AG04450 (cell line): Measurements from ENCODE around the gene MEGF10. TPM values are rescaled to one million over a fixed set of nuclear protein-coding genes. Genes with fewer than 3 reads are reported as not detected.

Experiments
- CTCF ChIA-PET: fragments of 300-600, 350-600 bp; formaldehyde crosslinking; extraction: SDS; loops from one replicate; lab custom pipeline; 2022; ENCODE audit warnings: antibody characterized with exemption, inconsistent platforms; lab: Charles Lee
- POLR2A ChIA-PET: fragments of 350-600 bp; formaldehyde crosslinking; extraction: SDS; loops from one replicate; lab custom pipeline; 2021; ENCODE audit warnings: antibody characterized with exemption, inconsistent platforms; lab: Yijun Ruan, JAX
- DNase-seq: peaks from one replicate; pipeline ENCODE4 v3.0.0-alpha.2; 2011; ENCODE audit warnings: low read depth, low spot score
- H3K27ac ChIP-seq: one replicate; pipeline ENCODE4 v1.5.1; 2012; ENCODE audit warnings: low read depth, low read length, control low read depth
- H3K27me3 ChIP-seq: one replicate; pipeline ENCODE4 v1.6.0; 2012; ENCODE audit warnings: low read length; ENCODE audit not compliant: control insufficient read depth, insufficient read depth
- H3K4me3 ChIP-seq: 2 replicates; pipeline ENCODE4 v1.5.1; 2011; ENCODE audit warnings: mild to moderate bottlenecking, low read depth, low read length, control low read depth
- H3K9me3 ChIP-seq: 2 replicates; pipeline ENCODE4 v1.5.1; 2012; ENCODE audit warnings: low read length; ENCODE audit not compliant: control insufficient read depth, insufficient read depth
- polyA plus RNA-seq: library from polyadenylated mRNA; depleted of rRNA; stranded (reverse); fragments of >200 nt; gene quantifications from 2 replicates; pipeline ENCODE4 v1.2.3, GENCODE V29; 2011
- TF ChIP-seq, protein P1 (sequence below): IDR thresholded peaks from 2 replicates; pipeline ENCODE4 v1.5.1; 2011; ENCODE audit warnings: low read depth, low read length, control low read depth, inconsistent platforms

MEGF10 gene
- polyA plus RNA-seq, 1 experiment, result not detected

DNA sequence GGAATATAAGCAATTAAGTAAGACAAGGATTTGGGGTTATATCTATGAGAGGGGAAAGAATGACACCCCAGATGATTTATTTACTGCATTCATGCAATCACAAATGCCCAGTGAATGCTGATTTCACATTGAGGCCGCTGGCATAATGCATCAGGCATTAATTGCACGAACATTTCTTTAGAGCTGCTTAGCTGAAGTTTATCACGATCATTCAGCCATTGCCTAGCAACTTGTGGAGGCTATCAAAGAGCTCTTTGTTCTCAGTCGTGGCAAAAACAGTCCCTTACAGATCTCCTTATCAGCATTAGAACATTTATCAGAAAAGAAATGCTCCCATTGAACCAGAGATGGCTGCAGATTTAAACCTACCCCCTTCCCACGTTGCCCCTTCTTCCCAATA, 138.2 kb downstream of the MEGF10 start:
- H3K4me3 ChIP-seq, result no peak overlapping the region
- H3K27ac ChIP-seq, result no peak overlapping the region
- ChIA-PET CTCF (no interaction called here), POLR2A (no interaction called here)
- no peak for DNase-seq
- no peaks in the 10 kb centered on the region for H3K9me3 ChIP-seq
- TF ChIP-seq, protein P1, sequence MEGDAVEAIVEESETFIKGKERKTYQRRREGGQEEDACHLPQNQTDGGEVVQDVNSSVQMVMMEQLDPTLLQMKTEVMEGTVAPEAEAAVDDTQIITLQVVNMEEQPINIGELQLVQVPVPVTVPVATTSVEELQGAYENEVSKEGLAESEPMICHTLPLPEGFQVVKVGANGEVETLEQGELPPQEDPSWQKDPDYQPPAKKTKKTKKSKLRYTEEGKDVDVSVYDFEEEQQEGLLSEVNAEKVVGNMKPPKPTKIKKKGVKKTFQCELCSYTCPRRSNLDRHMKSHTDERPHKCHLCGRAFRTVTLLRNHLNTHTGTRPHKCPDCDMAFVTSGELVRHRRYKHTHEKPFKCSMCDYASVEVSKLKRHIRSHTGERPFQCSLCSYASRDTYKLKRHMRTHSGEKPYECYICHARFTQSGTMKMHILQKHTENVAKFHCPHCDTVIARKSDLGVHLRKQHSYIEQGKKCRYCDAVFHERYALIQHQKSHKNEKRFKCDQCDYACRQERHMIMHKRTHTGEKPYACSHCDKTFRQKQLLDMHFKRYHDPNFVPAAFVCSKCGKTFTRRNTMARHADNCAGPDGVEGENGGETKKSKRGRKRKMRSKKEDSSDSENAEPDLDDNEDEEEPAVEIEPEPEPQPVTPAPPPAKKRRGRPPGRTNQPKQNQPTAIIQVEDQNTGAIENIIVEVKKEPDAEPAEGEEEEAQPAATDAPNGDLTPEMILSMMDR, result no peak
- H3K27me3 ChIP-seq, result no peaks in the 10 kb centered on the region

DNA sequence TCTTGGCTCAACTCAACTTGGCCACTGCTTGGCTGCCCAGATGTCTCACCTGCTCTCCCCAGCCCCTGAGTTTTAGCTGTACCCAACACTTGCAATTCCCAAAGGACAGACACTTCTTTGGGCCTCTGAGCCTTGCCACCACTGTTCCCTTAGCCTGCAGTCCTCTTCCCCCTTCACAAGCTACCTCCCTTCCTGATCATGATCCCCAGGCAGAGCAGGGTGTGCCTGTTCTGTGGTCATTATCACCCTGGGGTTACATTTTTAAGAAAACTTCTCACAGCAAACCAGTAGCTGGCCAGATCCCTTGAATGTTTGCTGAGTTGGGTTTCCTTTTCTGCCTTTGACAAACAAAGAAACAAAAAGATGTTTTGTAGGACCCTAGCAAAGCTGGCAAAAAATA, 139.3 kb downstream of the MEGF10 start:
- ChIA-PET POLR2A (no interaction called here), CTCF (interaction anchor here (1.5 kb wide), 1 partner anchor 63 kb away, joined by 5 read pairs; no protein-coding TSS in a partner anchor)
- DNase-seq, result no peak
- no peak overlapping the region for H3K27ac ChIP-seq
- H3K27me3 ChIP-seq, result no peaks in the 10 kb centered on the region
- H3K9me3 ChIP-seq, result no peaks in the 10 kb centered on the region
- H3K4me3 ChIP-seq, result no peak overlapping the region
- TF ChIP-seq, protein P1, result no peak

DNA sequence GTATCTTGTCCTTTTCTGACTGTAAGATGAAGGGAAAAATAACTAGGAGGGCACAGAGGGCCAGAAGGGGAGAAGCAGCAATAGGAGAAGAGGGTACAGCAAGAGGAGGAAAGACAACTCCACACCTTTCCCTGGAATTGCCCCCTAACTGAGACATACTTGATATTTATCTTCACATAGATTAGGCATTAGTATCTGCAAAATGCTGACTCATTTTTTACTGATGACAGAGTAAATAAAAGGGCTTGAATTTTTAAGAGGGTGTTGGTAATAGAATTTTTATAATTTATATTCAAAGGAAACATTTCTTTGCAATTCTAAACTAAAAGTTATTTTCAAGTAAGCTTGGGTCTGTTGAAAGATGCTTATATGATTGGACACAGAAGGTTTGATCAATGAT, 140.0 kb downstream of the MEGF10 start:
- Histone ChIP-seq H3K4me3 (no peak overlapping the region), H3K9me3 (no peaks in the 10 kb centered on the region), H3K27me3 (no peaks in the 10 kb centered on the region), H3K27ac (no peak overlapping the region)
- ChIA-PET POLR2A (no interaction called here), CTCF (interaction anchor here (1.5 kb wide), 1 partner anchor 62 kb away, joined by 5 read pairs; no protein-coding TSS in a partner anchor)
- DNase-seq, result no peak
- TF ChIP-seq, protein P1, result no peak

DNA sequence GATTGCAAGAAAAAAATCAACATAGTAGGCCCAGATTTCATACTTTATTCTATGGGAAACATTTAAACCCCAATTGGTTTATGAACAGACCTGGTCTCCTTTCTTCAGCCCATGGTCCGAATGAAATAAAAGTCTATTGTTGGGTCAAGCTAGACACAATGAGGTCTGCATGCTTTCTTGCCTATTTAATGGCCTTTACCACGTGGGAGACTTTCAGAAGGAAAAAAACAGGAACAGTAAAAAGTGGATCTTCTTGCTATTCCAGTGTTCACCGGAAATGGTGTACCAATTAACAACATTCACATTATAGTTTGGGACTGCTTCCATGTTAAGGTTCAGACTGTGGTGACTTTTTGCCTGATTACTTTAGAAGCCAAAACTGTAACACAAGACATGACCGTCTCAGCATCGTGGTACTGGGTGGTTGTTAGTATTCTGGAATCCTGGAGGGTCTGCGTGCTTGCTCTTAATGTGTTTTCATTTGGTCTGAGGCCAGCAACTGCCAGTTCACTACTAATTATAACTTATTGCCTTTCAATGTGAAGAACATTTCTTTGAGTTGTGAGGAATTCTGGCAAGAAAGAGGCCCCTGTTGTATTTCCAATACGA, 141.5 kb downstream of the MEGF10 start:
- TF ChIP-seq, protein P1, result no peak
- H3K27me3 ChIP-seq, result no peaks in the 10 kb centered on the region
- H3K9me3 ChIP-seq, result no peaks in the 10 kb centered on the region
- ChIA-PET CTCF (no interaction called here), POLR2A (no interaction called here)
- DNase-seq, result no peak
- H3K27ac ChIP-seq, result no peak overlapping the region
- H3K4me3 ChIP-seq, result no peak overlapping the region

DNA sequence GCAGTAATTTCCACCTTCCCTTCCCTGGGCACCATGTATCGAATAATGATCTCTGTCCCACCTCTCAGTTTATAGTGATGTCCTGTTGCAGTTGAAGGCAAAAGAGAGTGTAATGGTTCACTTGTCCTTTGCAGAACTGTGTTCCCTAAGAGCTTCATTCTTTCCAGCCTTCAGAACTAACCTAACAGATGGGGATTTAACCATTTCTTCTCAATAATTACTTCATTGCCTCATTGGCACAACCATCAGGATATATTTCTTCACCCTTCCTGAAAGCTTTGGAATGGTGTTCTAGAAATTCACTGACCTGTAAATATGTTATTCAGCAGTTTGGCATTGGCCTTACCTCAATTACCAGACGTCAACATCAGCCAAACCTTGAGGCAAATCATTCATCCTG, 142.9 kb downstream of the MEGF10 start:
- no peak overlapping the region for H3K4me3 ChIP-seq
- H3K27me3 ChIP-seq, result no peaks in the 10 kb centered on the region
- ChIA-PET CTCF (no interaction called here), POLR2A (no interaction called here)
- TF ChIP-seq, protein P1, result no peak
- no peak for DNase-seq
- H3K9me3 ChIP-seq, result no peaks in the 10 kb centered on the region
- H3K27ac ChIP-seq, result no peak overlapping the region
